T-helper 1 cell treated with Interleukin-12 subunit alpha and Interleukin-12 subunit beta and Interleukin-4 antibody, amounts not matched to agents 30 μg/mL and 1 μg/mL, for 36 hours (primary cell): ENCODE measurements around the gene RTP1.
"Not testable (repeated sequence)": the region's sequence is repeated elsewhere in the genome, so short reads cannot be mapped to it uniquely, and the experiment has no call there.

ENCODE experiments used
- H3K27ac Mint-ChIP-seq: one replicate; pipeline ENCODE4 v1.8.0; 2021; ENCODE audit warnings: mild to moderate bottlenecking, mixed read lengths
- H3K27me3 Mint-ChIP-seq: one replicate; pipeline ENCODE4 v1.8.0; 2021; ENCODE audit warnings: low read depth, mixed read lengths
- H3K36me3 Mint-ChIP-seq: one replicate; pipeline ENCODE4 v1.8.0; 2021; ENCODE audit warnings: low read depth, mixed read lengths
- H3K4me1 Mint-ChIP-seq: one replicate; pipeline ENCODE4 v1.8.0; 2021; ENCODE audit warnings: low read depth, mixed read lengths
- H3K4me3 Mint-ChIP-seq: one replicate; pipeline ENCODE4 v1.8.0; 2021; ENCODE audit warnings: mild to moderate bottlenecking, moderate library complexity, mixed read lengths
- H3K9me3 Mint-ChIP-seq: one replicate; pipeline ENCODE4 v1.8.0; 2021; ENCODE audit warnings: mixed read lengths

Gene RTP1

DNA sequence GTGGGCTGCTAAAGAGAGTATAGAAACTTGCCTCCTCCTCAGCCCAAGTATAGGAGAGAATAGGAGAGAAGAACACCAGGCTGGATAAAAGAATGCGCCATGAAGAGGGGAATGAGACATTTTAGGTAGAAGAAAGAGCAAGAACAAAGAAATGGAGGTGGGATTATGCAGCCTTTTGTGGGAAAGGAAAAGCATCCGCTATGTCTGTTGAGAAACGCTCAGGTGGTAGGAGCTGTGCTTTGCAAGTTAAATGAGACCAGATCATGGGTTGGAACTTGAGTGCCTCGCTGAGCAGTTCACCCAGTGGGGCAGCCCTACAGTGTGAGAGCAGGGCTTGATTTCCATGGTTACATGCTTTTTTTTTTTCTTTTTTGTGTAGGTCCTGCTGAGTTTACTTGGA, 11.5 kb upstream of the RTP1 start:
- no peaks in the 10 kb centered on the region for H3K4me1 Mint-ChIP-seq
- H3K4me3 Mint-ChIP-seq = no peak overlapping the region
- peaks cover 25% of the 10 kb centered on the region for H3K27me3 Mint-ChIP-seq
- H3K9me3 Mint-ChIP-seq = peaks cover 6% of the 10 kb centered on the region
- H3K36me3 Mint-ChIP-seq = no peaks in the 10 kb centered on the region
- H3K27ac Mint-ChIP-seq = no peak overlapping the region

DNA sequence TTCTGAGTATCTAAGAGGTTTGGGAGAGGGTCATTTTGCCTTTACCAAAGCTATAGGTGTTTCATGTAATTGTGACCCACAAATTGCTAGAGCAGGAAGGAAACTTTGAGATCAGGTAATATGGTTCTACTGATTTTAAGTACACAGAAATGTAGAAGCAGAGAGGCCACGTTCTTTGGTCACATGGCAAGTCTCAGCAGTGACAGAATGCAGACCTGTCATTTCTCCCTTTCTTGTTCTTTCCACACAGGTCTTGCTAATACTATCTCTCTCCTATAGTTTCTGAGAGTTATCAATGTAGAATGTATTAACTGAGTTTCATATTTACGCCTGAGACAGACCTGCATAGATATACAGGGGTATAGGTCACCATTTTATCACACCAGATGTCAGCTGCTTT, 10.9 kb upstream of the RTP1 start:
- no peaks in the 10 kb centered on the region for H3K4me1 Mint-ChIP-seq
- peaks cover 31% of the 10 kb centered on the region for H3K27me3 Mint-ChIP-seq
- no peak overlapping the region for H3K27ac Mint-ChIP-seq
- peaks cover 10% of the 10 kb centered on the region for H3K9me3 Mint-ChIP-seq
- no peak overlapping the region for H3K4me3 Mint-ChIP-seq
- no peaks in the 10 kb centered on the region for H3K36me3 Mint-ChIP-seq

DNA sequence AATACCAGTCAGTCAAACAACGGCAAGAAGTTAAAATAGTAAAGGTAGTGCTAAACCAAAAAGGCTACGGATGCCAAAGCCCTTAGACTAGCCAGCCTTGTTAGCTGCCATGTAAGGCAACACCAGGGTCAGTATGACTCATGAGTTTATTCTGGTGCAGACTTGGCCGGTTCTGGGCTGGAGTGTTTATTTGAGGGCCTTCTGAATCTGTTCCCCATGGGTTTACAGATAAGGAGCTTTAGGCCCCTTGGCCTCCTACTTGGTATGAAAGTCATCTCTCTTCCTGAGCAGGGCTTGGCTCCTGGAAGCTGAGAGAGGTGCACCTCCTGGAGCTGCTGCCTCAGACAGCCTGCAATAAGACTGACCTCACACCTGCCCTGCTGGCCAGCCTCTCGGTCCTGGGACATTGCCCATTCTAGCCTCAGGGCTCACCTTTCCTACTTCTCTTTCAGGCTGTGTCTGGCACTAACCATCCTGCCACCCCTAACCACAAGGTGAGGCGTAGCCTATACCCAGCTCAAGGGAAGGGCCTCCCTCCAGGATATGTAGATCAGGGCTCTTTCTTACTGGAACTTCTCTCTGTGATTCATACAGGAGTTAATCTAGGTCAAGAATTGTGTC, 10.4 kb upstream of the RTP1 start:
- H3K4me3 Mint-ChIP-seq = no peak overlapping the region
- H3K4me1 Mint-ChIP-seq = no peaks in the 10 kb centered on the region
- peaks cover 10% of the 10 kb centered on the region for H3K9me3 Mint-ChIP-seq
- H3K27ac Mint-ChIP-seq = no peak overlapping the region
- H3K36me3 Mint-ChIP-seq = no peaks in the 10 kb centered on the region
- peaks cover 36% of the 10 kb centered on the region for H3K27me3 Mint-ChIP-seq

DNA sequence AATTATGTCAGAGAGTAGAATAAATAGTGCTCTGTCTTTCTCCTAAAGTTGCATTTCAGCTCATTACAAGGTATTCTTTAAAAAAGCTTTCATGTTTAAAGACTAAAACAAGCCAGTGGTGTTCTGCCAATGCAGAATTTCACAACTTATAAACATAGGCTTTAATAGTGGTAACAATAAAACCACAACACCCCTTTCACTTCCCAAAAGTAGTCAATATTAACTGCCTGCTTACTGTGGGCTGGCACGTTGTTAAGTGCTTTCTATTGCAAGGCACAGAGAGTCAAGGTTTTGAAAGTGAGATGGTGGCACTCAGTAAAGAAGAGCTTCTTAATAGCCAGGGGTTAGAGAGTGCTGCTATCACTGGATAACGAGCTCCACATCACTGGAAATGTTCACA, 8.4 kb upstream of the RTP1 start:
- Mint-ChIP-seq H3K9me3 (peaks cover 10% of the 10 kb centered on the region), H3K27ac (no peak overlapping the region), H3K27me3 (peaks cover 51% of the 10 kb centered on the region), H3K4me3 (no peak overlapping the region), H3K4me1 (no peaks in the 10 kb centered on the region), H3K36me3 (no peaks in the 10 kb centered on the region)

DNA sequence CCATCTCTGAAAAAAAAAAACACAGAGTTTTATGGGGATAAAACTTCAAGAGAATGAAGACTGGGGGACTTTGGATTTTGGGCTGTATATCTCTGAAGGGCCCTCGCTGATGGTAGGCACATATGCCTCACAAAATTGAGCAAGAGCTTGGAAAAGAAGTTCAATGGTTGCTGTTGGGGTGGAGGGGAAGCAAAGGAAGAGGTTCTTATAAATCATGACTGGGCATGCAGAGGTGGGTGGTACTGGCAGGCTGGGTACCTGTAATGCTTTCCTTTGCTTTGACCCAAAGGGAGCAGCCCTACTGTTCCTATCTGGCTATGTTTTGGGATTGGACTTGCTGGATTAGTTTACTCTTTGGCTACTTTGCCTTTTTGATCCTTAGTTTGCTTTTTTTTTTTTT, 6.0 kb upstream of the RTP1 start:
- Mint-ChIP-seq H3K9me3 (peaks cover 10% of the 10 kb centered on the region), H3K27me3 (peaks cover 64% of the 10 kb centered on the region), H3K27ac (no peak overlapping the region), H3K4me1 (no peaks in the 10 kb centered on the region), H3K36me3 (no peaks in the 10 kb centered on the region), H3K4me3 (no peak overlapping the region)

- Mint-ChIP-seq H3K27ac (no peak overlapping the region), H3K4me1 (no peaks in the 10 kb centered on the region), H3K4me3 (no peak overlapping the region), H3K9me3 (peaks cover 6% of the 10 kb centered on the region), H3K36me3 (no peaks in the 10 kb centered on the region), H3K27me3 (peaks cover 56% of the 10 kb centered on the region)
Measured at GRCh38 chr3:187193181-187193580, 4.1 kb upstream of the RTP1 start.

GRCh38 chr3:187196573-187197334, 532 bp upstream of the RTP1 start:
- Mint-ChIP-seq H3K4me1 (no peaks in the 10 kb centered on the region), H3K4me3 (no peak overlapping the region), H3K36me3 (no peaks in the 10 kb centered on the region), H3K27me3 (peaks cover 35% of the 10 kb centered on the region), H3K27ac (no peak overlapping the region), H3K9me3 (no peaks in the 10 kb centered on the region)

GRCh38 chr3:187198490-187198889, 1.2 kb downstream of the RTP1 start:
- Mint-ChIP-seq H3K4me3 (no peak overlapping the region), H3K9me3 (no peaks in the 10 kb centered on the region), H3K4me1 (no peaks in the 10 kb centered on the region), H3K27me3 (peaks cover 37% of the 10 kb centered on the region), H3K27ac (no peak overlapping the region), H3K36me3 (no peaks in the 10 kb centered on the region)

GRCh38 chr3:187199463-187200050, 2.3 kb downstream of the RTP1 start:
- peaks cover 31% of the 10 kb centered on the region for H3K27me3 Mint-ChIP-seq
- not testable (repeated sequence) for H3K4me3 Mint-ChIP-seq, H3K36me3 Mint-ChIP-seq, H3K27ac Mint-ChIP-seq, H3K9me3 Mint-ChIP-seq, H3K4me1 Mint-ChIP-seq

DNA sequence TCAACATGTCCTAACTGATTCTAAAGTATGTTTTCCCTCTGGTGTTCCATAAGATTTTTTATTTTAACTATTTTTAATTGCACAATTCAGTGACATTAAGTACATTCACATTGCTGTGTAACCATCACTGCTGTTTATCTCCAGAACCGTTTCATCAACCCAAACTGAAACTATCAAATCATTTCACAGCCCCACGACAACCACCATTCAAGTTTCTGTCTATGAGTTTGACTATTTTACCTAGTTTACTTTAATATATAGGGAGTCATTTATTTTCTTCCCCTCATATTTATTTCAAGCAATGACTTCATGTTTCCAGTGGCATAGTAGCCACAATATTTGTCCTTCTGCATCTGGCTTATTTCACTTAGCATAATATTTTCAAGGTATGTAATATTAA, 8.4 kb downstream of the RTP1 start:
- H3K4me1 Mint-ChIP-seq = no peaks in the 10 kb centered on the region
- H3K27ac Mint-ChIP-seq = no peak overlapping the region
- peaks cover 45% of the 10 kb centered on the region for H3K27me3 Mint-ChIP-seq
- H3K9me3 Mint-ChIP-seq = no peaks in the 10 kb centered on the region
- no peak overlapping the region for H3K4me3 Mint-ChIP-seq
- no peaks in the 10 kb centered on the region for H3K36me3 Mint-ChIP-seq

DNA sequence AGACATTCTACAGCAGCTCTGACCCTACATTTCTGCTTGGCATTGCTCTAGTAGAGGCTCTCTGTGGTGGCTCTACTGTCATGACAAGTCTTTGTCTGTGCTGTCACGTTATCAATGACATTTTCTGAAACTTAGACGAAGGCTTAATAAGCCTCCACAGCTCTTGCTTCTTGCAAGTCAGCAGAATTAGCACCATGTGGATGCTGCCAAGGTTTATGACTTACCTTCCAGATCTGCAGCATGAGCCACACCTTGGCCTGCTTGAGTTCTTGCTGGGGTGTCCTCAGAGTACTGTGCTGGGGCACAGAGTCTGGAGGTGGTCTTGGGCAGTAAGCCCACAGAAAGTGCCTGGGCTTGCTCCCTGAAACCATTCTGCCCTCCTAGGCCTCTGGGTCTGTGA, 9.8 kb downstream of the RTP1 start:
- Mint-ChIP-seq H3K27me3 (peaks cover 36% of the 10 kb centered on the region), H3K27ac (no peak overlapping the region), H3K4me1 (no peaks in the 10 kb centered on the region), H3K4me3 (no peak overlapping the region), H3K36me3 (no peaks in the 10 kb centered on the region), H3K9me3 (no peaks in the 10 kb centered on the region)

GRCh38 chr3:187207624-187208023, 10.3 kb downstream of the RTP1 start:
- H3K27ac Mint-ChIP-seq = no peak overlapping the region

GRCh38 chr3:187208159-187208558, 10.9 kb downstream of the RTP1 start:
- Mint-ChIP-seq H3K4me3 (no peak overlapping the region), H3K27me3 (peaks cover 25% of the 10 kb centered on the region), H3K4me1 (no peaks in the 10 kb centered on the region), H3K9me3 (no peaks in the 10 kb centered on the region), H3K27ac (no peak overlapping the region), H3K36me3 (no peaks in the 10 kb centered on the region)

More at GRCh38 chr3:187207624-187208023, 10.3 kb downstream of the RTP1 start:
- no peaks in the 10 kb centered on the region for H3K36me3 Mint-ChIP-seq
- no peaks in the 10 kb centered on the region for H3K4me1 Mint-ChIP-seq
- no peak overlapping the region for H3K4me3 Mint-ChIP-seq
- H3K27me3 Mint-ChIP-seq = peaks cover 30% of the 10 kb centered on the region
- H3K9me3 Mint-ChIP-seq = no peaks in the 10 kb centered on the region

GRCh38 chr3:187209491-187209890, 12.2 kb downstream of the RTP1 start:
- no peak overlapping the region for H3K4me3 Mint-ChIP-seq
- no peaks in the 10 kb centered on the region for H3K9me3 Mint-ChIP-seq
- H3K27ac Mint-ChIP-seq = no peak overlapping the region
- H3K4me1 Mint-ChIP-seq = no peaks in the 10 kb centered on the region
- H3K27me3 Mint-ChIP-seq = peaks cover 29% of the 10 kb centered on the region
- H3K36me3 Mint-ChIP-seq = no peaks in the 10 kb centered on the region

DNA sequence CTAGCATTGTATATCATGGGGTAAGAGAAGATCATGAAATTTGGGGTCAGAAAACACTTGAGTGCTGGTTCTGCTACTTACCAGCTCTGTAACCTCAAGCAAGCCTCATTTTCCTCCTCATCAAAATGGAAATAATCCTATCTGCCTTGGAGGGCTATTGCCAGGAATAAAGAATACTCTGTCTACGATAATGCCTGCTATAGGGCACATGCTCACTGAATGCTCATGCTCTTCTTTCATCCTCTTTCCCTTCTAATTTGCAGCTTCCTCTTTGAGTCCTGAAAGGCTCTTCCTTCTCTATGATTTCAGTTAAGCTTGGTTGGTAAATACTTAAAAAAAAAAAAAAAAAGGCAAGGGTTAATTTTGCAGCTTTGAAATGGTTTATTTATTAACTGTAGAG, 12.8 kb downstream of the RTP1 start:
- H3K9me3 Mint-ChIP-seq = no peaks in the 10 kb centered on the region
- H3K27ac Mint-ChIP-seq = no peak overlapping the region
- H3K4me3 Mint-ChIP-seq = no peak overlapping the region
- peaks cover 29% of the 10 kb centered on the region for H3K27me3 Mint-ChIP-seq
- no peaks in the 10 kb centered on the region for H3K4me1 Mint-ChIP-seq
- H3K36me3 Mint-ChIP-seq = no peaks in the 10 kb centered on the region
